ENCODE data around the gene SAMSN1.

Gene SAMSN1

DNA sequence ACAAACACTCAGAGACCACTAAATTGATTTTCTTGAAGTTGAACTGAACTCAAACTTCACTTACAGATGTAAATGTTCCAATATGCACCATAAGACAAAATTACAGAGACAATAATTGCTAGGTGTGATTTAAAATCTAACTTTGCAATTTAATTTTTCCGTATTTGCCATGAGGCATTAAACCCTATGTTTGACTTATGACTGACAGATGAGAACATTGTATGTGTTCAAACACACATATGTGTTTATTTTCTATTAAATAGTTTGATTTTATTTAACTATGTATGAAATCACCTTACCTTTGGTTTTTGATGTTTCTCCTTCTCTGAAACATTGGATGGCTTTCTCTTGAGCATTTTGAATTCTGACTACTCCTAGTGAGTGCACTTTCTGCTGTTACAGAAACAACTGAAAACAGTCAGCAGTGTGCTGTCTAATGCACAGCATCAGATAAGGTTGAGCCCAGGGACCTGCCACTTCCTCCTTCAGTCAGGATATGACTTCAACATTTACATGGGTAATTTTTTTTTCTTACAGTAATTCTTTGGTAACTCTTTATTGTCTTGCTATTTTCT is at the start of gene SAMSN1:
Gene SAMSN1 (minus strand): TSS at position 410 of the 575 bp plus-strand sequence. CDS start 54 bp downstream, at position 356.
- no peak for DNase-seq

- DNase-seq: no peak
These were observed 49.3 kb upstream of the SAMSN1 start for GRCh38 chr21:14595449-14595848.

GRCh38 chr21:14594967-14595366 is 48.9 kb upstream of the SAMSN1 start:
- no peak for DNase-seq

- DNase-seq: no peak
These were observed 47.1 kb upstream of the SAMSN1 start for GRCh38 chr21:14593230-14593629.

DNA sequence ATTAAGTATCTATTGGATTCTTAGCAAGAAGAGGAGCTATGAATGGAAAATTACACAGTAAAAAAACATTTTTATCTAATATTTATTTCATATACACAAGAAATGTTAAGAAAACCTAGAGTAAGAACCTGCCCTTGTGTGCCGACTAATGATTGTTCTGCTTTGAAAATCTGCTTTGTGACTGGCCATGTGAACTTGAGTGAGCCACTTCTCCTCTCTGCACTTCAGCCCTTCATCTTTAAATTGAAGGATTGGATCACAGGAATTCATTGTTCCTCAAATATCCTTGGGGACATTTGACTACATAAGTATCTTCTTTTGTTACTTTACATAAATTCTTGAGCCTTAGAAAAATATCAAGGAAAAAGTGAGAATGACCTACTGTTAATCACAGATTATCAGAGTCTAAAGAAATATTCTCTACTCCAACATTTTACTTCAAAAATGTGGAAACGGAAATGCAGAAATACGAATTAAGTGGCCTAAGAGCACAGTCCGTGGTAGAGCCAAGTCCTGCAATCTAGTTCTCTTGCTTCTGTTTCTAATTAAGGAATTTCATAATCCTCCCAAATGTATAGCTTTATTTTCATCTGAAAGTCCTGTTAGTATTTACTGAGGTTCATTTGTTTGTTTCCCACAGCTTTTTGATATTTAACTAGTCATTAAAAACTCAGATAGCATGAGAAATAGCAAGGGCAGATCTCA is 46.3 kb upstream of the SAMSN1 start:
- no peak for DNase-seq

DNA sequence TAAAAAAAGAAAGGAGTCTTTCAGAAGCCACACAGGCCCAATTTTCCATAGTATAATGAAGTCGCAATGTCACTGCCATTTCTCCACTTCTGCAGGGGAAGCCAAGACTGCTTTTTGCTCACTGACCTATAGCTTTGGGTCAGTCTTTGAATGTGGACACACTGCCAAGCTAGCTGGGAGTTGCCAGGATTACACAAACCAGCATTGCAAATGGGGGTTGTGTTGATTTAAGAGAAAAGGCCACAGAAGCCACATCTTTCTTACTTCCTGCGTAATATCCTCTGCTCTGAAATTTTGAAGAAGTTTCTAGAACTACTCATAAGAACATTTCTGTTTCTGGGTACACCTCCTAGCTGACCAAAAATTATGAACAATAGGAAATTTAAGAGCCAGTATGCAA is 45.8 kb upstream of the SAMSN1 start:
- DNase-seq: no peak

GRCh38 chr21:14591377-14591776 is 45.3 kb upstream of the SAMSN1 start:
- no peak for DNase-seq

GRCh38 chr21:14589855-14590563 is 43.9 kb upstream of the SAMSN1 start:
- no peak for DNase-seq

- DNase-seq: no peak
These were observed 41.2 kb upstream of the SAMSN1 start for GRCh38 chr21:14587266-14587665.

GRCh38 chr21:14585122-14585521 is 39.0 kb upstream of the SAMSN1 start:
- DNase-seq: no peak

GRCh38 chr21:14584357-14585095 is 38.4 kb upstream of the SAMSN1 start:
- no peak for DNase-seq

DNA sequence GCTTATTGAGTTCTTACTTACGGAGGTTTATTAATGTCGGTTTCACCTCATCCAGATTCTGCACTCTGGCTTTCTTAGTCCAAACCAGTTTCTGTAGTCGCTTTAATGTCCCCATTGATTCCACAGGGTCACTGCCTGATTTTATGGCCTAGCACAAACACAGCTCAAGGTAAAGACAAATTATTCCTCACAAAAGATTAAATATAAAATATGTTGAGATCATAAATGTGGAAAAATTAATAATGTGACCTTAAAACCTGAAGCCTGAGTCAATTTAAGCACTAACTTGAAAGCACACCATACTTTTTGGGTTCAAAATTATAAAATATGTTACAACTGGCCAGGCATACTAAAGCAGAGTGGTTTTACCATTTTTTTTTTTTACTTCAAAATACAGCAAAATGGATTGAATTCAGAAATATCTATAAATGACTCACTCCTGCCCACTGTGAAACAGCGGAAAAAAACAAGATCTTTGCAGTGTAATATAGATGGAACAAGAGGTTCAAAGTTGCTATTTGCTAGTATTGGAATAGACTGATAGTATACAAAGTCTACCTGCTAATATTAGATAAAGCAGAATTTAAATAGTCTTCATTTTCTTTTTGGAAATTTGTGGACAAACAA is 37.6 kb upstream of the SAMSN1 start:
- no peak for DNase-seq

DNA sequence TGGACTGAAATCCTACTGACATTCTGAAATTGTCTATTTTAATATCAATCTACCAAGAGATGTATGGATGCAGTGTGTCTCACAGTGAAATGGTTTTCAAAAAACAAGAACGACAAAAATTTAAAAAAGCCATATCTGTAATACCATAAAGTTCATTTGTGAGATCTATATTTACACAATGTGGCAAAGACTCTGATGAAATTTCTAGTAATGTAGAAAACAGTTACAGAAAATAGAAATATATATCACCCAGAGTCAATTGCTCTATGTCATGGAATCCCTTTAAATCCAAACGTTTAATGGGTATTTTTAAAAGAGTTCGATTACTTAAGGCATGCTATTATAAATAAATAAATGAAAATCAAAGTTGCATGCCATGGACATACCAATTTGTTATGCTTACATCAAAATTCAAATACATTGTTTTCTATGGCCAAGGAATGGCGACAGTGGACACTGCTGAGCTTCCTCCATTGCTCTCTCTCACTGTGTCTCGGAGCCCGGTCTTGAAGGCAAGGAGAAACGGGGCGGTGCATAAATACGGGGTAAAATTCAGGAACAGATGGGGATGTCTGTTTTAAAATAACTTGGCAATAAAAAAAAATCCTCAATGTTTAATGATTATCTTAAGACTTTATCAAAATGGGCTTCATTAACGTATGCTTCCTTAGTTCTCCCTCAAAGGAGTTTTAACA is 37.0 kb upstream of the SAMSN1 start:
- DNase-seq: no peak

- DNase-seq: no peak
These were observed 35.9 kb upstream of the SAMSN1 start for GRCh38 chr21:14581902-14582457.

- DNase-seq: no peak
These were observed 27.1 kb upstream of the SAMSN1 start for GRCh38 chr21:14573244-14573643.

DNA sequence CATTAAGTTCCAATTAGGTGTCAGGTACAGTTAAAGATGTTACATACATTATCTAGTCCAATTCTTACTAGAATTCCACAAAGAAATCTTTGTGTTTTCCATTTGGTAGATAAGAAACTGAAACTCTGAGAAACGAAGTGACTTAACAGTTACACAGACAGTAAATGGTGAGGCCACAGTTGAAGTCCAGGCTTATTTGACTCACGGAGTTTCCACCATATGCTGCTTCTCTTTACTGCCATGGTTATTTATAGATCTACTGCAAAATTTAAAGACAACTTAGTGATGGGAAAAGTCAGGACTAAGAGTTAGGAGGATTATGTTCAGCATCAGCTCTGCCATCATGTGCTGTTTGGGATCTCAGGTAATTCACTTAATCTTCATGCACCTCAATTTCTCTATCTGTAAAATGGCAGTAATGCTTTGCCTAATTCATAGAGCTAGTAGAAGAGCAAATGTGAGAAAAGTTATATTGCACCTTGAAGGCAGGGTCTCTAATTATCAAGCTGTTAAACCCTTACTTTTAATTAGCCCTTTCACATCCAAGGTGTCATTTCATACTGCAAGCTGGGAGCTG is 26.2 kb upstream of the SAMSN1 start:
- DNase-seq: no peak

GRCh38 chr21:14569868-14570267 is 23.8 kb upstream of the SAMSN1 start:
- no peak for DNase-seq

DNA sequence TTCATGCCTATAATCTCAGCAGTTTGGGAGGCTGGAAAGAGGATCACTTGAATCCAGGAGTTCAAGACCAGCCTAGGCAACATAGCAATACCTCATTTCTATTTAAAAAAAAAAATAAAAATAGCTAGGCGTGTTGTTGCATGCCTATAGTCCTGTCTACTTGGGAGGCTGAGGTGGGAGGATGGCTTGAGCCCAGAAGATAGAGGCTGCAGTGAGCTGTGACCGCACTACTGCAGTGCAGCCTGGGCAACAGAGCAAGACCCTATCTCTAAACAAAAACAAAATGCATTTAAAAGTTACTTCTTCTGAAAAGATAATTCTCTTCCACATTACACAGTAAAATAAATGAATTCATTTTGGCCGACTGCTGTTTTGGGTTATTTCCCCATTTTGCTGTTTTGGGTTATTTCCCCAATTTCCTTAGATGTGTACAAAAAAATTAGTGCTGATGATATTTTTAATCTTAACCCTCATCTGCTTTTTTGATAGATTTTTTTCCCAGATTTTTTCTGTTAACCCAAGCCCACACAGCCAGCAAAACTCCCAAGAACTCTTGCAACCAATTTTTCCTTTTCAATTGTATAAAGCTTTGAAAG is 23.0 kb upstream of the SAMSN1 start:
- DNase-seq: no peak

DNA sequence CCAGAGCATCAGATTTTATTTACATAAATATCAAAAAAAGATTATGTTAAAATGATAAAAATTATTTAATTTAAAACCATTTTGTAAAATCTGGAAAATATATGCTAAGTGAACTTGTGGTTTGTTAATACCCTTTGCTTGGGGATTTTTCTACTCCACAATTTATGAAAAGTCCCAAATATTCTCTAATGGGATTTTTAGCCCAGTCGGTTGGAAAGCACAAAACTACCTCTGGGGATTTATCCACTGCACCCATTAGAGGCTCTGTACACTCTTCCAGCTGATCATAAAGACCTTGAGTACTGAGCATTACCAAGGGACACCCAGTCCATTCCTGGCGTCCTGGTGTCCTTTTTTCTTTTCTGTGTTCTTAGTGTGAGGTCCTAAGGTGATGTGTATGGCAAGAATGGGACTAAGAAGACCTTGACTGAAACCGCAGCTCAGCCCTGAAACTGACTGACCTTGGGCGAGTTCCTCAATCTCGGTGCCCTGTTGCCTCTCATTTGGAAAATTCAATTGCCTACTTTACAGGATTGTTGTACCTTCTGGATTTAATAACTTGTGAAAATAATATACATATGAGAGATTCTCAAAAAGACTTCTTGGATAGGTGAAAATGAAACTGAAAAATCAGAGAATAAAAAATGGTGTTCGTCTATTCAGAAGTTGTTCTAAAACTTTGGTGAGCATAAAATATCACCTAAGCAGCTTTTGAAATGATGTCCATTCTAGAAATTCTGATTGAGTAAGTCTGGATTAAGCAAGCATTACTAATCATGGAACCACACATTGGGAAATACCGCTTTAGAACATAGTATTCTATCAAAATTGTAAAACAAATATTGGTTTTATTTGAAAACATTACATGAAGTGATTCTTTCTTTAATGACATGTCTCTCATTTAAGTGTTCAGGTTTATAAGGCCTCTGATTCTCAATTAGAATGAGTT is 21.5 kb upstream of the SAMSN1 start:
- DNase-seq: no peak

GRCh38 chr21:14566894-14567293 is 20.8 kb upstream of the SAMSN1 start:
- no peak for DNase-seq

Data from amniotic stem cell (primary cell).